Left cardiac atrium (tissue), 4 donors: ENCODE data around the gene CFAP47. TPM values are rescaled to one million over a fixed set of nuclear protein-coding genes. Genes with fewer than 3 reads are reported as not detected.
A peak's percentile ranks its signal among the peaks of the same experiment; 100 is the strongest.
"Not testable (repeated sequence)": the region's sequence is repeated elsewhere in the genome, so short reads cannot be mapped to it uniquely, and the experiment has no call there.

Experiments used
- ATAC-seq, 2 donors: fragments of 200-7000 bp; cut with Tn5 transposase; one replicate each; pipeline ENCODE4 v1.9.1; 2020; ENCODE audit warnings: mild to moderate bottlenecking in 2 of 2, moderate library complexity in 2 of 2
- DNase-seq: peaks from one replicate; pipeline ENCODE4 v3.0.0-alpha.2; 2020
- intact Hi-C, 2 donors: fragments of 100-400 bp; cut with DNase I; formaldehyde crosslinking; loops; one replicate each; pipeline versions ENCODE4 v1.14.1 to v1.15.1; 2022 to 2023
- long read RNA-seq: library from polyadenylated mRNA; unstranded; transcript quantifications from one replicate; pipeline ENCODE4 v2.0.0, GENCODE V29; 2021
- total RNA-seq, 2 donors: library from RNA; stranded (reverse); fragmentation: NEBNext Ultra II Directional; extraction: Animal tissue kit (Norgen Biotek cat#: 25700); gene quantifications; one replicate each; pipeline ENCODE4 v1.2.1, GENCODE V29; 2021
- donor health status: DM: no; HTN: yes; CAD: no.
- donor health status: DM: no; HTN: yes; CAD: no; lungs with severe emphysema.
- donor health status: DM: yes; HTN: yes; CAD: no.
- donor health status: Dilated cardiomyopathy.

Gene CFAP47, protein sequence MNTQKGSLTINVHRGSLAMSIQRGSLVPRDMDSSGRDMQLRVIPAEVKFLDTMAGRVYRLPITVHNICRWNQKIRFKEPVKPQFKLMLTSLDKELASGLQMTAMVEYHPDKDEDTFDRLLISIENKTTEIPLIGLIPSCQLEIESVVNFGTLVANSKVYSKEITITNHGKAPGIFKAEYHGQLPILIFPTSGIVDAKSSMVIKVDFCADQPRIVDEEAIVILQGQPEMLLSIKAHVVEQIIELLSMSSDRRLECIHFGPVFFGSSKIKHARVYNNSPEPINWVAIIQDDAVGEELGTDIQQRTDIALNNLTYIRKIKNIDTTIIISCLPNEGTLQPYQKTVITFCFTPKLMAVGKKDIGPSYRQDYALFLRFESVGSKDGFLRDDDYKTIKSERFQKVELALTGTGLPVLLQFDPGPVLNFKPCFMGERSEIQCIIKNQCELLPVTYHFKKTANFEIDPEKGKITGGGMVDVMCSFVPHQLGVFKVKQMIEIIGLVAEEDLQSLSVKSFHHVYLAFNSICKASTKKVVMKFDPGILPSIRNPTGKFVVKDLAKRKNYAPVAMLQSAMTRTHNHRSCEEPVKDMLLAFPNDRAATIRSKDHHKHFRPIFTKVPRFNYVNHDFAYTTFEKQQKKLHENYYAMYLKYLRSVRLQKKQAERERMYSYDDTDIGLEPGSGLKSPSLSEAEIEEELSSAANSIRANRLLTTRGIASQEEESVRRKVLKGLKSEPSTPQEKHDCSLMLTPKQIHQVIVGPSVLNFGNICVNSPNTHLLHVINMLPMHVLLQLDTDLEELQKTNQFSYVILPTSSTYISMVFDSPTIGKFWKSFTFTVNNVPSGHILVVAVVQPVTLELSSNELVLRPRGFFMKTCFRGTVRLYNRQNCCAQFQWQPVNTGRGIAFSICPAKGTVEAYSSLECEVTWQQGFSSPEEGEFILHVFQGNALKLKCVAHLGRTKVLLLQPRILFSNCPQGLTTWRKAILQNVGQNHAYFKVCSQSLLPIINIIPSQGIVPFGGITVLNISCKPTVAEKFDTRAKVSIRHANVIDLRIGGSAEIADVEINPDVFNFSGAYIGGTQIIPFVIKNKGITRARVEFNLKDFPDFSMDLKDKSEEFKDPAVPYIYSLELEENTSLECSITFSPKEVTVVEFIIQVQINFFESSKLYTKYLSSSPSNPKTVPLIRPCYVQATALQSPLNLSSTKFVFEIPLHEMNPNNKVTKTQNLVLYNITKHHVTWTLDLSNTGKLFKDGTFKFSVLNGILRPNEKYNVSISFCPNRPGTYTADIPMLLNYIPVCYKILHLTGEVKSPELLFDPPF (N-terminal part only)
- total RNA-seq, result not detected
- long read RNA-seq, result 0 reads

DNA sequence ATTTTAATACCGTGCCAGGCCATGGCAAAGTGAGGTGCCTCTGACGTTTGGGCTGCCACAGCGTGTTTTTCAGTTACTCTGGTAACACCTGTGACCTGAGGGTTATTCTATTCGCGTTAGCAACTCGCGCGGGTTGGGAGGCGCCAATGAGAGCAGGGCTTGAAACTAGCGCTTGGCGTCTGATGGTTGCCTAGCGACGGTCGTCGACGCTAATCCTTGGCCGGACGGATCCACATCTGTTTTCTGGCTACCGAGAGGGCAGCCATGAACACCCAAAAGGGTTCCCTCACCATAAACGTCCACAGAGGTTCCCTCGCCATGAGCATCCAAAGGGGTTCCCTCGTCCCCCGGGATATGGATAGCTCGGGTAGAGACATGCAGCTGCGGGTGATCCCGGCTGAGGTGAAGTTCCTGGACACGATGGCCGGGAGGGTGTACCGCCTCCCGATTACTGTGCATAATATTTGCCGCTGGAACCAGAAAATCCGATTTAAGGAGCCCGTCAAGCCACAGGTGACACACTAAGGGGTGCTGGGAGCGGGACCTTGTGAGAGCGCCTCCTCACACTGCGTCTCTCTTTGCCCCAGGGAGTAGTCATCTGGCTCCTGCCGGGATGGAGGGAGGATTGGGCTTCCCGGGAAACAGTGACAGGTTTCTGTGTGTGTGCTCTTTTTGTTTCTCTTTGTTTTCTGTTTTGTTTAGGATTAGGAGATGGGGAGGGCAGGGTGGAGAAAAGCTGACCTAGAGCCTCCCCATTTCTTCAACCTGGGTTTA lies at the start of gene CFAP47:
Gene CFAP47 (plus strand): TSS at position 199 of the 774 bp plus-strand sequence. CDS start 66 bp downstream, at position 265.
- intact Hi-C loops, result no loop called here
- ATAC-seq (peak; percentile 27 to 34), DNase-seq (peak; percentile 28)

DNA sequence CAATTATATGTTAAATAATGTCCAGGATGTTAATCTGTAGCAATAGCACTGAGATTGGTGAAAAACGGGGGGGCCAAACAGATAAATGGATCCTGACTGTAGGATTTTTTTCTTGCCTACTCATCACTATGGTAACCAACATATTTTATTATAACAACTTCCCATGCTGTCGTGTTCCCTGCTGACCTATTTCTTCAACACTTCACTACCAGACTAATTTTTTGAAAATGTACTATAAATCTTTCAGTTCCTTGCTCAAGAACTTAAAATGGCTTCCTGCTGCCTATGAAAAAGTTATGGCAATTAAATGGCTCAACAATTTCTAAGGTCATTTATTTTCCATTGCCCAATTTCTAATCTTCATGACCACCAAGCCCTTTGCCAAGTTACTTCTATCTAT lies 38.9 kb upstream of the CFAP47 start:
- DNase-seq (no peak), ATAC-seq (no peak)
- intact Hi-C loops, result no loop called here

DNA sequence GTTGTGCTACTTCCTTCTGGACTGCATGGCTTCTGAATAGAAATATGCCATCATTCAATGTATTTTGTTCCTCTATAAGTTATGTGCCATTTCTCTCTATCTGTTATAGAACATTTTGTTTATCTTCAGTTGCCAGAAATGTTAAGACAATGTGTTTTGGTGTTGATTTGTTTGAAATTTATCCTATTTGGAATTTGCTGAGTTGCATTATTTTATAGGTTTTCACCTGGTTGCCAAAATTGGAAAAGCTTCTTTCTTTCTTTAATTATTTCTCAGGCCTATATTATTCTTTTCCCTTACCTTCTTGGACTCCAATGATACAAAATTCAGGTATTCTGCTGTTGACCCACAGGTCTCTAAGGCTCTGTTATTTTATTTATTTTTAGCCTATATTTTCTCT lies 33.4 kb upstream of the CFAP47 start:
- intact Hi-C loops, result no loop called here
- DNase-seq (no peak), ATAC-seq (no peak)

DNA sequence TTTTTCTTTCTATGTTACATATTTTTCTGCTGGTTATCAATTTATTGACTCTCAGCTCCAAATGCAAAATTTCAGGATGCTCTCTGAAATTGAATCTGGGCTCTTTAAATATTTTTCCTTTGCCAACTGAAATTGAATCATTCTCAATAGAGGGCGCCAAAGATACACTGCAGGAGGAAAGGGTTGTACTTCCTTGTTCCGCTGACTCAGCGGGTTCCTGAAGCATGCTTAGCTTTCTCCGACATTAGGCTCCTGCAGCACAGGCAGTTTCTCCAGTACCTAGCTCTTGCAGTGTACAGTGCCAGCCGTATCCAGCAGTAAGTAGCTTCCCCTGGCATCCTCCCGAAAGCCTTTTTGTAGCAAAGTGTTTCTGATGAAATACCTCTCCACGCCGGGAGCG lies 28.8 kb upstream of the CFAP47 start:
- peak; percentile 21 for DNase-seq
- intact Hi-C loops, result loop anchor here in 1 of 2 donors (5.0 kb wide), 1 partner anchor 977 kb away; no protein-coding TSS in a partner anchor
- no peak for ATAC-seq

DNA sequence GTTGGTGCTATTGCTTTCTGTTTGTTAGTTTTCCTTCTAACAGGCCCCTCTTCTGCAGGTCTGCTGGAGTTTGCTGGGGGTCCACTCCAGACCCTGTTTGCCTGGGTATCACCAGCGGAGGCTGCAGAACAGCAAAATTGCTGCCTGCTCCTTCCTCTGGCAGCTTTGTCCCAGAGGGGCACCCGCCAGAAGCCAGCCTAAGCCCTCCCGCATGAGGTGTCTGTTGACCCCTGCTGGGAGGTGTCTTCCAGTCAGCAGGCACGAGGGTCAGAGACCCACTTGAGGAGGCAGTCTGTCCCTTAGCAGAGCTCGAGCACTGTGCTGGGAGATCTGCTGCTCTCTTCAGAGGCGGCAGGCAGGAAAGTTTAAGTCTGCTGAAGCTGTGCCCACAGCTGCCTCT lies 67.3 kb downstream of the CFAP47 start:
- DNase-seq, intact Hi-C loops, ATAC-seq: not testable (repeated sequence)

DNA sequence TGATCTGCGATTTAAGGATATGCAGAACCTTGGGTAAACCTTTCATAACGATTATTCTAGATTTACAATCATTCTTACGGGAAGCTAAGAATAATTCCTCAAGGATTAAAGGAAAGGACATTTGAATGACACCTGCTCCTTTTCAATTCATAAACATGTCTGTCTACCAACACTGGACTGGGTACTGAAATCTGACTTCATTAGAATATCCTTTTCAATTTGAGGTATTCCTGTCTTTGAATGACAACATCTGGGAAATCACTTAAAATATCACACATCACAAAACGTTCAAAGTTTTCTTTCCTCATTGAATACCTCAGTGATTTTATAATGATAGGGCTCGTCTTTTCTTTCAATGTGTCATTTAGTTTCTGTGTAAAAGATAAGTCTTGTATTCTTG lies 87.7 kb downstream of the CFAP47 start:
- intact Hi-C loops, result no loop called here
- DNase-seq (no peak), ATAC-seq (no peak)

DNA sequence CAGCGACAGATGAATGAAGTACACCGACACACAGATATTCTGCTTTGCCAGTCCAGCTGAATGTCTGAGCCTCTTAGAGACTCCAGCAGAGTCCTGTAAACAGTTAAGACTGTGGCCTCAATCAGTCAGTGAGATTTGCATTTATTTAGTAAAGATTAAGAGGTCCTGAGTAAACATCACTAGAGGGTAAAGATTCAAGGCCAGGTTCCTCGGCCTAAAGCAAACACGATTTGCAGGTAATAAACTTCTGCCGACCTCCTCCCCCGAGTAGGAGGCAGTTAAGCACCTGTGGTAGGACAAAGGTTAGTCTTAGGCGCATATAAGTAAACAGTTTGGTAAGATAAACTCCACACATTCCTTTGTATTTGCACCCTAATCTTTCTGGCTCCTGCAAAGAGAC lies 99.6 kb downstream of the CFAP47 start:
- DNase-seq, result no peak
- intact Hi-C loops, result no loop called here
- ATAC-seq, result no peak

DNA sequence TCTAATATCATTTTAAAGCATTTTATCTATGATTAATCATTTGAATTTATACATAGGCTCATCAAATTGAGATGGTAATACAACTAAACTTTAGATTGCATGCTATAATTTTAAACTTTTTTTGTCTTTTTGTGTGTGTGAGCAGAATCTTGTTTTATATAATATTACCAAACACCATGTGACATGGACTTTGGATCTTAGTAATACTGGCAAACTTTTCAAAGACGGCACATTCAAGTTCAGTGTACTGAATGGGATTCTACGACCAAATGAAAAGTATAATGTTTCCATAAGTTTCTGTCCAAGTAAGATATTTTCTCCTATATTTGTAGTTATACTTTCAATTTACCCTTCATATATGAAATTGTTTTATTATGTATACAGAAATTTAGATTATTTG lies 116.0 kb downstream of the CFAP47 start:
- DNase-seq, result no peak
- intact Hi-C loops, result no loop called here
- no peak for ATAC-seq

DNA sequence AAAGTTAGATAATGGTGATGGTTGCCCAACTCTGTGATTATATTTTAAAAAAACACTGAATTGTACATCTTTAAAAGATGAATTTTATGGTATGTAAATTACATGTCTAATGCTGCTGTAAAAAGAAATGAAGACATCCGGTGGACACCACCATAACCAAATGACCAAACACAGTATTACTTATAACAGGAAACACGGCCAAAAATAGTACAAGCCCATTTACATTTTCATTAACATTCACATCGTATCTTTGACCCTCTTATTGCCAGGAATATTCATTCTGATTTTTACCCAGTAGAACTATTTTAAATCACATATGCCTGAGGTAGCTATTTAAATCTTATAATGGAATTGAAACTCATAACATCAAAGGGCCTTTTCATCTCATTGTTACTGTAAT lies 143.2 kb downstream of the CFAP47 start:
- no peak for ATAC-seq

DNA sequence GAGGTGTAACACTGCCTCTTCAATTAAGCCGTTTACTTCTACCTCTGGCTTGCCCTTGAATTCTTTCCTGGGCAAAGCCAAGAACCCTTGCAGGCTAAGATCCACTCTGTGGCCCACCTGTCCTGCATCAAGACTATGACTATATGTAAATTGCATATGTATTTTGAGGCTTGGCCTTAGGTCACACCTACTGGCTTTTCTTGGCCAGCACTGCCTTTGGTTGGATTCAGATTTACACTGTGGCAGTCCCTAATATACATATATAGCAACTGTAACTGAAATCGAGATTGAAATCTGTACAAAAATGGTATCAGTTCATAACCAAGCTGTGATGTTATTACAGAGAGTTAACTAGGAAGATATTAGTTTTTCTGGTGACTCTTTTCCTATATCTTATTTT lies 151.5 kb downstream of the CFAP47 start:
- no peak for ATAC-seq

More for the DNA sequence above, 143.2 kb downstream of the CFAP47 start:
- no peak for DNase-seq
- intact Hi-C loops, result no loop called here

DNA sequence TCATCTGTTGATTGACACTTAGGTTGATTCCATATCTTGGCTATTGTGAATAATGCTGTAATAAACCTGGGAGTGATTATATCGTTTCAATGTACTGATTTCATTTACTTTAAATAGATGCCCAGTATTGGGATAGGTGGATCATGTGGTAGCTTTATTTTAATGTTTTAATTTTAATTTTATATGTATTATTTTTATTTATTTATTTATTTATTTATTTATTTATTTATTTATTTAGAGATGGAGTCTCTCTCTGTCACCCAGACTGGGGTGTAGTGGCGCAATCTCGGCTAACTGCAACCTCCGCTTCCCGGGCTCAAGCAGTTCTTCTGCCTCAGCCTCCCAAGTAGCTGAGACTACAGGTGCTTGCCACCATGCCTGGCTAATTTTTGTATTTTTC lies 155.5 kb downstream of the CFAP47 start:
- intact Hi-C loops, DNase-seq, ATAC-seq: not testable (repeated sequence)

More for the DNA sequence above, 151.5 kb downstream of the CFAP47 start:
- DNase-seq, result no peak
- intact Hi-C loops, result no loop called here

DNA sequence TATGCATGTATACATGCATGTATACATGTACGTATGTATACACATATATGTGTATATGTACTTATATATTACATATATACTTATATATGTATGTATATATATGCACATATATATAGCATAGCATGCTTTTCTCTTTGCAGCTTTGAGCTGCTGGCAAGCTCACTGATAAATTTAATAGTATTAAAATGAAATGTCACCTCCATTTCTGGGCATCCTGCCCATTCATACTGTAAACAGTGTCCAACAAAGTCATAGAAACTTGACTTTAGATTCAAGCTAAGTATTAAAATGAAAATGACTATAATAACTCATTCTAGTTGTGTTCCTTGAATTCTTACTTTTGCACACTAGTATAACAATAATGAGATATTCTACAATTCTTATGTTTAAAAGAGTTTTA lies 163.7 kb downstream of the CFAP47 start:
- ATAC-seq (no peak), DNase-seq (no peak)
- intact Hi-C loops, result no loop called here

DNA sequence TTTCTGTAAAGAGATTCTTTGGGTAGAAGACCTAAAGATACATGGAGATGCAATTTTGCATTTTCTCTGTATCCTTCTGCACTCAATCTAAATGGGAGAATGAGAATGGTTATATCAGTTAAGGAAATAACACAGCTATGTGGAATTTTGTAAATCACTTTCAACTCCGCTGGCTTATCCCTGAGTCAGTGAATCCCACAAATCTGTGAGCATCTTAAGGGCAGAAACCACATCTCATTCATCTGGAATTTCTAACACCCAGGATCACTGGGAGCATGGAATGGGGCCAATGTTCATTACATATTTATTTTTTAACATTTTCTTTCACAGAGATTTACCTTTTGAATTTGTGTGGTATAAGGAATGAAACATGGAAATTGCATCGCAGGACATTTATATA lies 167.8 kb downstream of the CFAP47 start:
- intact Hi-C loops, result no loop called here
- DNase-seq, result no peak
- ATAC-seq, result no peak

DNA sequence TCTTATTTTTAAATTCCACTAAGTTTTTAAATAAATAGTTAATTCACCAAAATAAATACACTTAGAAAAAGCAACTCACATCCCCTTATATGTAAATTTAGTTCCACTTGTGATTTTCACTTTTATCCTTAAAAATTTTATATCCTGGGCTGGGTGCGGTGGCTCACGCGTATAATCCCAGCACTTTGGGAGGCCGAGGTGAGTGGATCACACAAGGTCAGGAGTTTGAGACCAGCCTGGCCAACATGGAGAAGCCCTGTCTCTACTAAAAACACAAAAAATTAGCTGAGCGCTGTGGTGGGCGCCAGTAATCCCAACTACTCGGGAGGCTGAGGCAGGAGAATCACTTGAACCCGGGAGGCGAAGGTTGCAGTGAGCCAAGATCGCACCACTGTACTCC lies 169.4 kb downstream of the CFAP47 start:
- intact Hi-C loops, ATAC-seq, DNase-seq: not testable (repeated sequence)

DNA sequence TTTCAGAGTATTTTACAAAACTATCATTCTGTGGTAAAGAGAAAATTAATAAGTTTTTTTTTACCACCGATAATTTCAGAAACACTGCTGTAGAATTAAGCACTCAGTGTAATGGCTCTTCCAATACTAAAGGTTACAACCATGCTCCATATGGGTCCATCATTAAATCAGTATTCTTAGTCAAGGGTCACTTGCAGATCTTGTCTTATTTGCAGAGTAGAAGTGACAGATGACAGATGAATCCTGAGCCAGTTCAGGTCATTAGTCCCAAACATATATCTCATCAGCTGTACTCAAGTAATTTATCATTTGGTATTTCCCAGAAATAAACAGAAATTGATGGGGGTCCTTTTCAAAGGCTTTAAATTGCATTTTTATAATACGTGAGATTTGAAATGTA lies 182.9 kb downstream of the CFAP47 start:
- ATAC-seq, result no peak
- intact Hi-C loops, result no loop called here

DNA sequence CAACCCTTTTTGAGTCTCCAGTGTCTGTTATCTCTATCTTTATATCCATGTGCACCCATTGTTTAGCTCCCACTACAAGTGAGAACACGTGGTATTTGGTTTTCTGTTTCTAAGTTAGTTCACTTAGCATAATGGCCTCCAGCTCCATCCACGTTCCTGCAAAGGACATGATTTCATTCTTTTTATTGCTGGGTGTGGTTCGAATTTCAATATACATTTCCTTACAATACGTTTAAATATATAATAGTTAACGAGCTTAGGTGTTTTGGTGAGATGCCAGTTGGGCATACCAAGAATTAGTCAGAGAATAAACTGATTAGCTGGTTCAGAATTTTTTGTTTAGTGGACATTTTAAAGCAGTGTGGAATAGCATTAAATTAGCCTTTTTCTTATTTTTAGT lies 196.7 kb downstream of the CFAP47 start:
- DNase-seq (no peak), ATAC-seq (no peak)
- intact Hi-C loops, result no loop called here

More for the DNA sequence above, 182.9 kb downstream of the CFAP47 start:
- no peak for DNase-seq

DNA sequence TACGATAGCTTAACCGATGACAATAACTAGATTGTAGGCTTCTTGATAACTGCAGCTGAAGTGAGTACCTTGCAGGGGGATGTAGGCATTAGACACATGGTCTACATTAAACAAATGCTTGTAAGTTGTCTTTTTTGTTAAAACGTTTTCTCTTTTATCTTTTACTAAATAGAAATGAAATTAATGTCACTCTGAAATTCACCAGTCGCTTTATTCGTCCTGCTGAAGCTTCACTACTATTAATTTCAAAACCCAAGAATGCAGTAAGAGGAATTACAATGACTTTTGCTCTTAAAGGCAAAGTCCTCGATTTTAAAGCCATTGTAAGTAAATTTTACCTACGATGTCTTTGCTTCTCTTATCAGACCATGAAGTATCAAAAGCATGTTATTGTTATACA lies 239.7 kb downstream of the CFAP47 start:
- intact Hi-C loops, result no loop called here
- no peak for ATAC-seq
- DNase-seq, result no peak

DNA sequence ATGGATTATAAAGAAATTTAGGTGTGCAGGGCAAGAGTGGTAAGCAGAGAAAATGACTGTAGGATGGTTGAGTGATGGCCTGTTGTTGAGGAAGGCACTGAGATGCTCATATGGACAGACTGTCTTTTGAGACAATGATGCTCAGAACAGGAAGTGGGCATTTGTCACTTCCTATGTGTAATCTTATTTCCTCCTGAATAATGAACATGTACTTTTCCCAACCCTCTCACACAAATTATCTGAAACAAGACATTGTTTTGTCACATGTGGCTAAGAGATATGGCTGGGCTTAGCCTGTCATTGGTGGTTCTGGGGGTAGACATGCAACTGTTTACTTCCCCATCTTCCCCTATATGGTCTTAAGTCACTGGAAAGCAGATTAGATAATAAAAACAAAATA lies 240.5 kb downstream of the CFAP47 start:
- no peak for ATAC-seq
- intact Hi-C loops, result no loop called here
- DNase-seq, result no peak

DNA sequence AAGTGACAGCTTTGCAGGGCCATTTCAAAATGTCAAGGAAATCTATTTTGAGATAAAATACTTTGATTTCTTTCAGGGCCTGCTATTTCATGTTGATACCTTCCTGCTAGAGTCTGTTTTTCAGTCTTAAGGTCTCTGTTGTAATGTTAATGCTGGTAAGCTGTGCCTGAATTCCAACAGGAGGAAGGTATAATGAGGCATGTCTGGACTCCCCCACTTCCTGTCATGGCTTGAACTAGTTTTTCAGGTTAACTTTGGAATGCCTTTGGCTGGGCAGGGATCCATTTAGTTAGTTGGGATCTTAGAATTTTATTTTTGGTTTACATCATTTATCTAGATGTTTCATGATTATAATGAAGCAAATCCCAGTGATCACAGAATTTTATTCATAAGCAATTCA lies 279.0 kb downstream of the CFAP47 start:
- ATAC-seq, result no peak
- DNase-seq, result no peak
- intact Hi-C loops, result no loop called here
